HG02885 (cell line): Measurements from ENCODE around the gene IL20.

Source experiments
- ATAC-seq: cut with Tn5 transposase; IDR thresholded peaks from one replicate; pipeline ENCODE4 v1.9.1; 2021; ENCODE audit warnings: mild to moderate bottlenecking; ENCODE audit not compliant: unreplicated experiment, poor library complexity

IL20 gene

DNA sequence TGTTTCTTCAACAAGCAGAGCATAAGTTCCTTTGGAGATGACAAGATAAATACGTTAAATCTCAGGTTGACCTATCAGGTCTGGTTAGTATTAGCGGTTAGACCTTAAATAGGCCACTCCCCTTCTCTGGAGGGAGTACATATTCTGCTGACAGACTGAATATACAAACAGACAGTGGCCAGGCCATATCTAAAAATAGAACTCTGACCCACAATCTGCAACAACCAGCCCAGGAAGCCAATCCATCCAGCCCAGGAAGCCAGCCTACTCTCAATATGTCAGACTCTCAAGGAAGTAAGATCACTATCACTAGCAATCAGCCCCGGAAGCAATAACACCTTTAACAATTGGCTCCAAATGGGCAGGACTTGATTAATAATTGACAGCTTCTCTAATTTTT is 6.7 kb downstream of the IL20 start:
- ATAC-seq = no peak

- no peak for ATAC-seq
Measured at GRCh38 chr1:206873603-206874188, 8.3 kb downstream of the IL20 start.

DNA sequence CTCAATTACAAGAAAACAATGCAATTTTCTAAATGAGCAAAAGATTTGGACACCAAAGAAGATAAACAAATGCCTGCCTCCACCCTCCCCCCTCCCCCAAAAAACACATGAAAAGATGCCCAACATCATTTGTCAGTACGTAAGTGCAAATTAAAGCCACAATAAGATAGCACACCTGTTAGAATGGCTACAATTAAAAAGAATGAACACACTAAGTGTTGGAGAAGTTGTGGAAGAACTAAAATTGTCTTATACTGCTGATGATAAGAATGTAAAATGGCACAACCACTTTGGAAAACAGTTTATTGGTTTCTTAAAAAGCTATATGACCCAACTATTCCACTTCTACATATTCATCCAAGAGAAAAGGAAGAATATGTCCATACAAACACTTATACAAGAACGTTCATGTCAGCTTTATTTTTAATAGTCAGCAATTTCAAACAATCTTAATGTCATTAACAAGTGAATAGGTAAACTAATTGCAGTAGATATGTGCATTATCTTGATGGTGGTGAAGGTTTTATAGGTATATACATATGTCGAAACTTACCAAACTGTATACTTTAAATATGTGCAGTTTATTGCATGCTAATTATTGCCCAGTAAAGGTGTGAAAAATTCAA is 10.4 kb downstream of the IL20 start:
- no peak for ATAC-seq

GRCh38 chr1:206878456-206878855 is 13.0 kb downstream of the IL20 start:
- no peak for ATAC-seq

GRCh38 chr1:206880314-206880713 is 14.9 kb downstream of the IL20 start:
- ATAC-seq = no peak

DNA sequence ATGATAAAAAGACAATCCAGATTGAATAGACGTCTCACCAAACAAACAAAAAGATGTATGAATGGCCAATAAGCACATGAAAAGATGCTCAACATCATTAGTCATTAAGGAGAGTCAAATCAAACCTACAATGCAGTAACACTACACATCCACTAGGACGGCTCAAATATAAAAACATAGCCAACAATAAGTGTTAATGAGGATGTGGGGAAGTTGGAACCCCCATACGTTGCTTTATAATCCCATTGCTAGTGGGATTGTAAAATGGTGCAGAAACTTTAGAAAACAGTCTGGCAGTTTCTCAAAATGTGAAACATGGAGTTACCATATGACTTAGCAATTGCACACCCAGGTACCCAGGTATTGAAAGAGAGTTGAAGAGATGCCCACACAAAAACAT is 17.1 kb downstream of the IL20 start:
- ATAC-seq = no peak

GRCh38 chr1:206883160-206883559 is 17.7 kb downstream of the IL20 start:
- ATAC-seq = no peak

DNA sequence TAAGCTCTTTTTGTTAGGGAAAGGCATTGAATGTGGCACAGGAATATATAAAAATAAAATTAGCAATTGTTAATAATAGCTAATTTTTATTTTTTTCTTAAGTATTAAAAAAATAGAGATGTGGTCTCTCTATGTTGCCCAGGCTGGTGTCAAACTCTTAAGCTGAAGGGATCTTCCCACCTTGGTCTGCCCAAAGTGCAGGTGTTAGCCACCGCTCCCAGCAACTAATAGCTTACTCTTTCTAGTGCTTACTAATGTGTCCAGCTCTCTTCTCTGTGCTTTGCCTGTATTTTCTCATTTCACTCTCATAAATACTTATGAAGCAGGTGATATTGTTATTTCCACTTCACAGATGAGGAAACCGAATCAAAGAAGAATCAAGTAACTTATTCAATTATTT is 18.5 kb downstream of the IL20 start:
- ATAC-seq = no peak

DNA sequence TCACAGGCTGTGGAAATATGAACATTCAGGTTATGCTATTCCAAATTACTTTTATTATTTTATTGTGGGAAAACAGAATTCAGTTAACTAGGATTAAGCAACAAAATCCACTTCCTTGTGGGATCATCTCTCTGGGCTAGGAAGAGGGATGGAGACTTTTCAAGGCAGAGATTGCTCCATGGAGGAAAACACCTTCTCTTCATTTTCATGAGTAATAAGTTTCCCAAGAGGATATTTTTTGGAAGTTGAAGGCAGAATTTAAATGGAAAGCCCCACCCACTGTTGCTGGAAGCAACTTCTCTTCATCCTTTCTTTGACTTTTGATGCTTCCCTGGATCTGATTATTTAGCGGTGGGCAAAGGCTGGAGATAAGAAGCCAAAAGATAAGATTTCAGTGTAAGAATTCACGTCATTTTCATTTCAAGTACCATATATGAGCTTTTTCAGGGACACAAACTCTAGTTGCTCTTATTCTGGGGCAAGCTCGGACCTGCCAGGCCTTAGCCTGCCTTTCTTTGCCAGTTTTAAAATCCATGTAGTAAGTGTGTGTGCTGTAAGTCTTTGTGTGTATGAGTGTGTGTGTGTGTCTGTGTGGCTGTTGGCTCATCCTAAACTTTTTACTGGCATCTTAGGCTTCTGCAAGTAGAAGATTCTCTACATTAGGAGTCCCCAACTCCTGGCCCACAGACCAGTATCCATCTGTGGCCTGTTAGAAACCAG is 20.1 kb downstream of the IL20 start:
- ATAC-seq = no peak

DNA sequence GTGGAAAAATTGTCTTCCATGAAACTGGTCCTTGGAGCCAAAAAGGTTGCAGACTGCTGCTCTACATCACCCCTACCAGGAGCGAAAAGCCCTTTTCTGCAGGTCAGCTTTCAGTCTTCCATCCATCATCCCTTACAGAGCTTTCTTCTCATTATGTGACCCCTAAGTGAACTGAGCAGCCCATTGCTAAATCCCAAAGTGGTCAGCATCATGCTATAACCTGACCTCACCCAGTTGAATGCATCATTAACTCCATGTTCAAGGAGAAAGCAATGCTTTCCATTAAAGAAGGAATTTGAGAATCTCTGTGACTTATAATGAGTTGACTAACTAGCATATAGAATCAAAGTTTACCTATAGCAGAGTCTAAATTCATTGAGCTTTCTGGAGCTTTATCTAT is 21.4 kb downstream of the IL20 start:
- no peak for ATAC-seq

- no peak for ATAC-seq
Measured at GRCh38 chr1:206887701-206888100, 22.3 kb downstream of the IL20 start.

GRCh38 chr1:206890125-206891060 is 25.0 kb downstream of the IL20 start:
- no peak for ATAC-seq

DNA sequence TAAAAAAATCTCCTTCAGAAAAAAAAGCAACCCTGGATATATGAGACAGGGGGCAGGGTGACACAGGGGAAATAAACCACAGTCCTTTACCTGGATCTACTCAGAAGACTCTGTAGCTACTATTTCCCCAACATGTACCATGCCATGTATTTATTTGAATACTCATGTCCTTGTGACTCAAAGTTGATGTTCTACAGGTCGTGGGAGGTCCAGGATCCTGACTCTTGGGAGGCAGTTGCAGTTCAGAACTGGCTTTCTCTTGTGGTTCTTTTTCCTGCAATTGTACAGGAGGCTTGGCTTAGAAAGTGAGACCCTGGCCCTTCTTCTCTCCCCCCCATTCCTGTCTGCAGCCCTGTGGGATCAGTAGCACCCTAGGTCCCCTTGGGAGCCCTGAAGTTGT is 26.0 kb downstream of the IL20 start:
- ATAC-seq = no peak

DNA sequence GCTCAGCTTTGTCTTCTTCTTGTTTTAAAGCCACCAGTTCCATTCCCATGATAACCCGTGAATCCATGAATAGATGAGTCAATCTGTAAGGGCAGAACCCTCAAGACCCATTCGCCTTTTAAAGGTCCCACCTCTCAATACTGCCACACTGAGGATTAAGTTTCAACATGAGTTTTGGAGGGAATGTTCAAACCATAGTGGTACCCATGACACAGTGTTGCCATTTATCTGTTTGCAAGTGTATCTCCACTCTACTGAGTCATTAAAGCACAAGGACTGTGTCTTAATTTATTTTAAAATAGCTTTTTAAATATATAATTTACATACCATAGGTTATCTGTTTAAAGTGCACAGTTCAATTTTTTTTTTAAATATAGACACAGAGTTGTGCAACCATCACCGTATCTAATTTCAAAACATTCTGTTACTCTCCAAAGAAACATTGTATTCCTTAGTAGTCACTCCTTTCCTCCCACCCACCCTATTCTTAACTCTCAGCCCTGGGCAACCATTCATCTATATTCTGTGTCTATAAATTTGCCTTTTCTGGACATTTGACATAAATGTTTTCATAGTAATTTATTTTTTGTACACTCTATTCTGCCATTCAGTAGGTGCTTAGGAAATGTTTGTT is 27.0 kb downstream of the IL20 start:
- no peak for ATAC-seq

- no peak for ATAC-seq
Measured at GRCh38 chr1:206893380-206893779, 28.0 kb downstream of the IL20 start.

GRCh38 chr1:206895325-206895724 is 29.9 kb downstream of the IL20 start:
- ATAC-seq = no peak

- no peak for ATAC-seq
Measured at GRCh38 chr1:206895837-206896242, 30.4 kb downstream of the IL20 start.

DNA sequence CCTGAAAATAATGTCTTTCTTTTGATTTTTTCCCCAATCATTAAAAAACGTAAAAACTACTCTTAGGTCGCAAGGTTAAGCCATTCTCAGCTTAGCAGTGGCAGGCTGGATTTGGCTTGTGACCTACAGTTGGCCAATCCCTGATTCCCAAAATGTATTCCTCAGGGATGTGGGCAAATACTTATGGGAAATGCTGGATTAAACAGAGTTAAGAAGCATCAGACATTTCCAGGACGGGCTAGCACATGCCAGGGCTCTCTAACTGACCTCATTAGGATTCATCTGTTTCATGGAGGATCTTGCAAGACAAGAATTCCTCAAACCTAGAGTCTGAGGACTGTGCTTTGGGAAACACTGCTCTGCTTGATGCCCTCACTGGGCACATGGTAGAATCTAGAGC is 30.8 kb downstream of the IL20 start:
- no peak for ATAC-seq

DNA sequence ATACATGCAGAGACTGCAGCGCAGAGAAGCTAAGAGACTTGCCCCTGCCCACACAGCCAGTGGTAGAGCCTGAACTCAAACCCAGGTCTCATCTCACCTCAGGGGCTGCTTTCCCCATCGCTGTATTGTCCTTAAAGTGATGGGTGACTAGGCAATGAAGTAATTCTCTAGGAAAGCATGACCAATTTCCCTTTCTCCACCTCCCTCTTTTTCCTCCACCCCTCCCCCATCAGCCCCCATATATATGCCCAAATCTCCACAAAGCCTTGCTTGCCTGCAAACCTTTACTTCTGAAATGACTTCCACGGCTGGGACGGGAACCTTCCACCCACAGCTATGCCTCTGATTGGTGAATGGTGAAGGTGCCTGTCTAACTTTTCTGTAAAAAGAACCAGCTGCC is 31.8 kb downstream of the IL20 start, which contains the start of gene IL24:
Gene IL24, plus strand, starts transcription at position 269 of the 400 bp plus-strand sequence. CDS start 390 bp downstream, outside the sequence.
- ATAC-seq = no peak
